Measurements from ENCODE around the gene KRT40.

- no peak for TF ChIP-seq EZH2 (IDR thresholded peaks at IDR 0.05; ENCODE audit: insufficient read depth, poor library complexity, severe bottlenecking)
- TF ChIP-seq EZH2phosphoT487 (IDR thresholded peaks at IDR 0.05; ENCODE audit: insufficient read depth, low read depth): no peak
These were observed 17.7 kb upstream of the KRT40 start for GRCh38 chr17:41001795-41002194.
